HG02623 (cell line): ENCODE data around the gene HSPB6.
"Not testable (repeated sequence)": the region's sequence is repeated elsewhere in the genome, so short reads cannot be mapped to it uniquely, and the experiment has no call there.

Experiments
- ATAC-seq: cut with Tn5 transposase; IDR thresholded peaks from one replicate; pipeline ENCODE4 v1.9.1; 2021; ENCODE audit warnings: moderate library complexity; ENCODE audit not compliant: unreplicated experiment

The HSPB6 gene

GRCh38 chr19:35786299-35787160 lies 29.7 kb upstream of the HSPB6 start:
- ATAC-seq: no peak

GRCh38 chr19:35785339-35785627 lies 28.5 kb upstream of the HSPB6 start:
- no peak for ATAC-seq

- no peak for ATAC-seq
These were observed 27.9 kb upstream of the HSPB6 start for GRCh38 chr19:35784503-35785338.

GRCh38 chr19:35783469-35784434 lies 26.9 kb upstream of the HSPB6 start:
- no peak for ATAC-seq

GRCh38 chr19:35782589-35782988 lies 25.8 kb upstream of the HSPB6 start:
- no peak for ATAC-seq

GRCh38 chr19:35781650-35782049 lies 24.8 kb upstream of the HSPB6 start:
- ATAC-seq: no peak

- no peak for ATAC-seq
These were observed 23.9 kb upstream of the HSPB6 start for GRCh38 chr19:35780717-35781116.

GRCh38 chr19:35780058-35780457 lies 23.2 kb upstream of the HSPB6 start:
- no peak for ATAC-seq

- no peak for ATAC-seq
These were observed 22.2 kb upstream of the HSPB6 start for GRCh38 chr19:35779033-35779432.

GRCh38 chr19:35777961-35778360 lies 21.1 kb upstream of the HSPB6 start:
- no peak for ATAC-seq

- no peak for ATAC-seq
These were observed 20.4 kb upstream of the HSPB6 start for GRCh38 chr19:35777086-35777841.

GRCh38 chr19:35776102-35776788 lies 19.4 kb upstream of the HSPB6 start:
- ATAC-seq: no peak

GRCh38 chr19:35775298-35776101 lies 18.7 kb upstream of the HSPB6 start, which contains the start of gene ARHGAP33:
Gene ARHGAP33 (plus strand): TSS chr19:35775564. CDS start chr19:35775659, 95 bp downstream.
- peak; percentile 88 for ATAC-seq

GRCh38 chr19:35775046-35775297 lies 18.1 kb upstream of the HSPB6 start:
- ATAC-seq: no peak

GRCh38 chr19:35774274-35775045 lies 17.6 kb upstream of the HSPB6 start:
- no peak for ATAC-seq

- no peak for ATAC-seq
These were observed 16.4 kb upstream of the HSPB6 start for GRCh38 chr19:35773020-35773806.

GRCh38 chr19:35772362-35772761 lies 15.5 kb upstream of the HSPB6 start:
- not testable (repeated sequence) for ATAC-seq

- no peak for ATAC-seq
These were observed 11.2 kb upstream of the HSPB6 start for GRCh38 chr19:35768082-35768421.
